ENCODE data around the gene SYNDIG1.

SYNDIG1 gene

GRCh38 chr20:24649787-24650490, 180.5 kb downstream of the SYNDIG1 start:
- H3K4me3 ChIP-seq (replicated peaks; ENCODE audit: low read depth, low read length), result no peak overlapping the region
- no peak for TF ChIP-seq CTCF (IDR thresholded peaks at IDR 0.05; ENCODE audit: low read length, missing control alignments)
- DNase-seq (ENCODE audit: low read depth), result peak; percentile 70

- DNase-seq (ENCODE audit: low read depth), result peak; percentile 61
- H3K4me3 ChIP-seq (replicated peaks; ENCODE audit: low read depth, low read length), result no peak overlapping the region
- no peak for TF ChIP-seq CTCF (IDR thresholded peaks at IDR 0.05; ENCODE audit: low read length, missing control alignments)
Measured at GRCh38 chr20:24651171-24651975, 181.9 kb downstream of the SYNDIG1 start.

GRCh38 chr20:24651976-24652345, 182.5 kb downstream of the SYNDIG1 start:
- no peak for DNase-seq (ENCODE audit: low read depth)
- TF ChIP-seq CTCF (IDR thresholded peaks at IDR 0.05; ENCODE audit: low read length, missing control alignments), result no peak
- no peak overlapping the region for H3K4me3 ChIP-seq (replicated peaks; ENCODE audit: low read depth, low read length)

GRCh38 chr20:24653306-24653705, 183.9 kb downstream of the SYNDIG1 start:
- H3K4me3 ChIP-seq (replicated peaks; ENCODE audit: low read depth, low read length), result no peak overlapping the region
- no peak for DNase-seq (ENCODE audit: low read depth)

GRCh38 chr20:24654425-24654824, 185.0 kb downstream of the SYNDIG1 start:
- TF ChIP-seq CTCF (IDR thresholded peaks at IDR 0.05; ENCODE audit: low read length, missing control alignments), result no peak
- H3K4me3 ChIP-seq (replicated peaks; ENCODE audit: low read depth, low read length), result no peak overlapping the region
- no peak for DNase-seq (ENCODE audit: low read depth)

More at GRCh38 chr20:24653306-24653705, 183.9 kb downstream of the SYNDIG1 start:
- no peak for TF ChIP-seq CTCF (IDR thresholded peaks at IDR 0.05; ENCODE audit: low read length, missing control alignments)

- H3K4me3 ChIP-seq (replicated peaks; ENCODE audit: low read depth, low read length), result no peak overlapping the region
- no peak for TF ChIP-seq CTCF (IDR thresholded peaks at IDR 0.05; ENCODE audit: low read length, missing control alignments)
- DNase-seq (ENCODE audit: low read depth), result no peak
Measured at GRCh38 chr20:24656391-24656790, 187.0 kb downstream of the SYNDIG1 start.
